Suppressor macrophage treated with lipopolysaccharide for 4 hours (primary cell): ENCODE results near the gene RRP1B.
A peak's percentile ranks its signal among the peaks of the same experiment; 100 is the strongest.
"Not testable (repeated sequence)": the region's sequence is repeated elsewhere in the genome, so short reads cannot be mapped to it uniquely, and the experiment has no call there.

Source experiments
- DNase-seq: peaks from one replicate; pipeline ENCODE4 v3.0.0-alpha.2; 2020

The RRP1B gene

DNA sequence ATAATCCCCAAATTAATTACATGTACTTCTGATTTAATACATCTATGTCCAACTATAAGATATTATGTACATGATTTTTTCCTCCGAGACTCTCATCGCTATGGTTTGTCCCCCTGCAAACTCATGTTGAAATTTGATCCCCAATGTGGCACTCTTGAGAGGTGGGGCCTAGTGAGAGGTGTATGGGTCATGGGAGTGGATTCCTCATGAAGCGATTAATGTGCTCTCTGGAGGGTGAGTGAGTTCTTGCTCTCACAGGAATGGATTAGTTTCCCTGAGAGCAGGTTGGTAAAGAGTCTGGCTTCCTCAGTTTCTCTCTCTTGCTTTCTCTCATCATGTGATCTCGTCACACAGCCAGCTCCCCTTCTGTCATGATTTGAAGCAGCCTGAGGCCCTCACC is 16.2 kb upstream of the RRP1B start:
- DNase-seq = no peak

DNA sequence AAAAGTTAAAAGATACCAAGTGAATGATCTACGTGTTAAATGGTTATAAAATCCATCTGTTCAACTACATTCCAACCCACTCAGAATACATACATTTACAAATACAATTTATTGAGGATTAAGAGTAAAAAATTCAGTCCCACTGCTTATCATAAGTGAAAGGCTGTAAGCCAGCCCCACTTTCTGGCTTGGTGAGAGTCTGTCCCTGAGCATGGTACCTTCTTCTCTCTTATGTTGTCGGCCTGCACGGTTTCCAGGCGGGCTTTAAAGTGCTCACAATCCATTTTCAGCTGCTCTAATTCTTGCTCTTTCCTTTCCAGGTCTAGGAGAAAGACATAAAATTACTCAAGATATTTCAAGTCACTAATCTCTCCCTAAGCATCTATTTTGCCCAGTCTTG is 15.3 kb upstream of the RRP1B start:
- DNase-seq = no peak

- peak; percentile 81 for DNase-seq
These were observed 14.8 kb upstream of the RRP1B start for GRCh38 chr21:43644609-43645008.

DNA sequence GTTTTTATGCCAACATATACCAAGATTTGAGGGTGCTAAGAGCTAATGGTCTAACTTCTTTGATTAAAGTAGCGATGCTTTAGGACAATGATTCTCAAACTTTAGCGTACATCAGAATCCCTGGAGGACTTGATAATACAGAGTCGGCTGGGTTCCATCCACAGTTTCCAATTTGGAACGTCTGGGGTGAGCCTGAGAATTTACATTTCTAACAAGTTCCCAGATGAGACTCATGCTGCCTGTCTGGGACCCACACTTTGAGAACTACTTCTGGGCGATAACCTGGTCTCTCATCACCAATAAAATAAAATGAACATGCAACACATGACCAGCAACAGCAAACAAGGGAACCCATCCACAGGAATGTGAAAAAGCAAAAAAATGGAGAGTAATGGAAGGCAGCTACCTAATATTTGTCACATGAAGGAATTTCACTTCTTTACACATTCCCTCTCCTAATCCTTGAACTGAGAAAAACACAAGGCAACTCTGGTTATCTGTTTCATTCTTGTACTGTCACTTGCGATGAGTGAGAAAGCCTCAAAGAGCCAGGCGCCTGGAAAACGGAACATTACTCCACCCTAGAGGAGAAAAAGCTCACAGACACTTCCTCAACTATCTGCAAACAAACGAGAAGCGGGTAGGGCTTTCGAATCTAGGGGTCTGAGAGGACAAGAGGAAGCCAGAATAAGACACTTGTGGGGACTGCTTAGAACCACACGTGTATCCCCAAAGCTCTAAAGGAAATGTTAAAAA is 14.0 kb upstream of the RRP1B start:
- peak; percentile 93 for DNase-seq

DNA sequence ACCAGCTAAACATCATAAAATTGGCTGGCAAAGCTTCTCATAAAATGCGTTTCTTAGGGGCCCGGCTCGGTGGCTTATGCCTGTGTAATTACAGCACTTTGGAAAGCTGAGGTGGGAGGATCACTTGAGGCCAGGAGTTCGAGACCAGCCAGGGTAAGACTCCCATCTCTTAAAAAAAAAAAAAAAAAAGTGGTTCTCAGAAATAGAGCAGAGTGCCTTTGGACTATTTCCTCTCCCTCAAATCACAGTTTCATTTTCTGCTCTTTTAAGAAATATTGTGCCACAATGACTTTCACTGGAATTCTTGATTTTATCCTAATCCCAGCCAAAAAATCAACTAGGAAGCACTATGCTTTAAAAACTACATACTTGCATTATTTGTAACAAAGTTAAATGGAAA is 13.4 kb upstream of the RRP1B start:
- DNase-seq = peak; percentile 36

DNA sequence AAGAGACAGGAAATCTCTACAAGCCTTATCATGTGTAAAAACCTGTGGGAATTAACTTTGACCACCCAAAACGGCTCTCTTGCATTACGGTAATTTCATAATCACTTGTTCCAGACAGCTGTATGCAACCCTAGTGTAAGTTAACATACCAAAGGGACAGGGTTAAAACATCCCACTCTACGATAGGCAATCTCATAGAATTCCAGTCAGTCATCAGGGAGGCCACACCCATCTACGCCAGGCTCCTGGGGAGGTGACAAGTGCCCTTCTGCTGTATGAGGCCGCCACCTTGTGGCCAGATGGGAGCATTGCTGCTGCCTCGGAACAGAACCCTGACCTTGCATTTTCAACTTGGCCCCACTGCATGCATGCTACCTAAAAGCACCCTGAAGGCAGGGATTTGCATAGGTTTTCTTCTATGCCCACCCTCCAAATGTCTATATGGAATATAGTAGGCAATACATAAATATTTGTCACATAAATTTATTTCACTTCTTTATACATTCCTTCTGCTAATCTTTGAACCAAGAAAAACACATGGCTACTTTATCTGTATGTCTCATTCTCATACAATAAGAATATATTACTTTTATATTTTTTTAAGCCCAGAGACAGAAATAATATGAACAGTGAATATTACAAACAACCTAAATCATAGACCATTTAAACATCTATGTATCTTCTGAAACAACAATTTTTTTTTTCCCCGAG is 12.7 kb upstream of the RRP1B start:
- DNase-seq = peak; percentile 94

- no peak for DNase-seq
These were observed 11.2 kb upstream of the RRP1B start for GRCh38 chr21:43648171-43648570.

GRCh38 chr21:43651926-43652325 is 7.4 kb upstream of the RRP1B start:
- DNase-seq = not testable (repeated sequence)

DNA sequence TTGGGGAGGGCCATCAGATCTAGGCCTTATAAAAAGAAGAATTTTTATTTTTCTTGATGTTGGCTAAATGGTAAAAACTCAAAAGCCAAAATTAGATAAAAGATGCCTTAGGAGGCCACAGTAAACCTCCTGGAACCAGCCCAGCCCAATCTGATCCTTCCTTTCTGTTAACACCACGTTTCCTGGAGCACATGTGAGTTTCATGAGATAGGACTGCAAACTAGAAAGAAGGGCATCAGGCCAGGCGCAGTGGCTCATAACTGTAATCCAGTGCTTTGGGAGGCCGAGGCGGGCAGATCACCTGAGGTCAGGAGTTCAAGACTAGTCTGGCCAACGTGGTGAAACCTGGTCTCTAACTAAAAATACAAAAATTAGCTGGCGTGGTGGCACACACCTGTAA is 6.7 kb upstream of the RRP1B start:
- DNase-seq = no peak

GRCh38 chr21:43653626-43654025 is 5.7 kb upstream of the RRP1B start:
- no peak for DNase-seq

- DNase-seq = no peak
These were observed 4.4 kb upstream of the RRP1B start for GRCh38 chr21:43654806-43655489.

- peak; percentile 32 for DNase-seq
These were observed 1.8 kb upstream of the RRP1B start for GRCh38 chr21:43657355-43658087.

DNA sequence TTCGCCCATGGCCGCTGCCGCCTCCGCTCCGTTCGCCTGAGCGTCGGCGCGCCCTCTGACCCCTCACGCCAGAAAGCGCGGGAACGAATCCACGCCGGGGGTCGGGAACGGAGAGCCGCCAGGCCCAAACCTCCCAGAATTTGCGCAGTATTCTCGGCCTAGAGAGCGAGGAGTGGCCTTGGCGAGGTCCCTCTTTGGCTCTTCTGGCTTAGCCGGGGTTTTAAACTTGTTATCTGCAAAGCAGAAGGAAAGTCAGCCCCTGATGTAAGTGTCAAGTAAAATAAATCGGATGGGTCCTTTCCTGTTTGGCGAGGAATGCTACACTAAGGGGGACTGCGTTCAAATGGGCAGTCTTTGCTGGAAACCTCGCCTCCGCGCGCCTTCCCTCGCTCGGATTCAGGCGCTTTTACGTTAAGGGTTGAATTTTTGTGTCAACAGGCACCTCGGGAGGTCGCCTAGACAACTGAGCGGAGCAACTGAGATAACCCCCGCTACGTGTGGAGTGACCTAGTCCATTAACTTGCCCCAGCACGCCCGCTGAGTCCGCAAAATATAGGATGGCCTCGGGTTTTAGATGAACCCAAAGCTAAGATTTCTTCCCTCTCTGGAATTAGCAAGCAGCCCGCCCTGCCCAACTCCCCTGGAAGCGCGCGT is 1.1 kb upstream of the RRP1B start:
- no peak for DNase-seq

- no peak for DNase-seq
These were observed 608 bp upstream of the RRP1B start for GRCh38 chr21:43658769-43659135.

DNA sequence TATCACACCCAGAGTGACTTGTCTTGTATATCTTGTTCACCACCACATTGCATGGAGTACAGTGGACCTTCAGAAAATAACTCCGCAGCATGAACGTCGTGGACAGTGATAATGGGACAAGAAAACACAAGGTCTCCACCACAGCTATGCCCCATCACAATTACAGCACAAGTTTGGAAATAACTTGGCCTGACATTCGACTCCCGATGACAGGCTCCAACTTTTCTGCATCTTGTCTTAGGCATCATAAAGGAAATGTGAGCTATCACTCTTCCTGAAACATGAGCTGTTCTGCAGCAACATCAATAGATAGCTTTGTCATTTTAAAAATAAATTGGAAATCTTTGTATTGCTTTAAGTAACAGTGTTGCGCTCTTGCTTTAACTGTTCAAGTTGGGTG is 2.9 kb downstream of the RRP1B start:
- DNase-seq = no peak

DNA sequence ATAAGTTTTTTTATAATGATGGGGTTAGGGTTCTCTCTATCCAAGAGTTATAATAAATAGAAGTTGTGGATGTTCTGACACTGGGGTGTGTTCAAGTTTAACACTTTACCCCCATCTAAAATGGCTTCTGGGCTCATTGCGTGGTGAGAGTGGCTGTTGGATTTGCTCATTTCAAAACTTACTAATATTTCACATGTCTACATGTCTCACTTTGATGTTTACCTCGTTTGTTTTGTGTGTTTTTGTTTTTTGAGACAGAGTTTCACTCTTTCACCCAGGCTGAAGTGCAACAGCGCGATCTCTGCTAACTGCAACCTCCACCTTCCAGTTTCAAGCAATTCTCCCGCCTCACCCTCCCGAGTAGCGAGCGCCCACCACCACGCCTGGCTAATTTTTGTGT is 3.7 kb downstream of the RRP1B start:
- DNase-seq = no peak

GRCh38 chr21:43664358-43664757 is 5.0 kb downstream of the RRP1B start:
- DNase-seq = no peak

DNA sequence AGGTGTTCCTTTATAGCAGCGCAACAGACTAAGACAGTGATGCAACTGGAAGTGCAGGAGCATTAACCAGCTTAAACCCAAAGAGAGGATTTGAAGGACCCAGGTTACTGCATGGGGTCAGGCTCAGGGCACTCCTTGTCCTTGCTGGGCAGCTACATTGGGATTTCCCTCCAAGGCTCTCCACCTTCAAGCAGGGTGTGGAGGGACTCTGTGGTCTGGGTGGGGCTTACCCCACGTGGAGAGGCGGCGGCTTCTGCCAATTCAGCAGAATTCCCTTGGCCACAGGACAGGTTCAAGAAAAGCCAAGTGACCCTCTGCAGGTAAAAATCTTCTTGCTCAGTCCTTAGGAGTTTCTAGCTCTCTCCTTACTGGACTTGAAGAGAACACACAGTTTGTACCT is 6.5 kb downstream of the RRP1B start:
- no peak for DNase-seq

DNA sequence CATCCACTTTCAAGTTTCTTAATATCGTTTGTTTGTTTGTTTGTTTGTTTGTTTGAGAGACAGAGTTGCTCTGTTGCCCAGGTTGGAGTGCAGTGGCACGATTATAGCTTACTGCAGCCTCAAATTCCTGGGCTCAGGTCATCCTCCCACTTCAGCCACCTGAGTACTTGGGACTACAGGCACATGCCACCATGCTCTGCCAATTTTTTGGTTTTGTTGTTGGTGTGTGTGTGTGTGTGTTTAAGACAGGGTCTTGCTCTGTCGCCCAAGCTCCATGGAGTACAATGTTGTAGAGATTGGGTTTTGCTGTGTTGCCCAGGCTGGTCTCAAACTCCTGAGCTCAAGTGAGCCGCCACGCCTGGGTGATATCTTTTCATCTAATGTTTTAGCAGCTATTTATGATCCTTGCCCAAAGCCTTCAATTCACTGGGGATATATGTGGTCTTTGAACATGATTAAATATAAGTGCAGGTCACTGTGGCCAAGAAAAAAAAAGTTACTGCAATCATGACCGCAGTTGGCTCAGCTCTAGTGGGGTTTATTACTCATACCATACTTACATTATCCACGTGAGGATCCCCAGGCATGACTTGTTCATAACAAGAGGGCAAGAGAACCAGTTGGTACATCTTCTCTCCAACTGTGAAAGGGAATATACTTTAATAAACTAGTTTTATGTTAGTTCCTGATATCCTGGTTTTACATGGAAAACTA is 8.0 kb downstream of the RRP1B start:
- peak; percentile 29 for DNase-seq

DNA sequence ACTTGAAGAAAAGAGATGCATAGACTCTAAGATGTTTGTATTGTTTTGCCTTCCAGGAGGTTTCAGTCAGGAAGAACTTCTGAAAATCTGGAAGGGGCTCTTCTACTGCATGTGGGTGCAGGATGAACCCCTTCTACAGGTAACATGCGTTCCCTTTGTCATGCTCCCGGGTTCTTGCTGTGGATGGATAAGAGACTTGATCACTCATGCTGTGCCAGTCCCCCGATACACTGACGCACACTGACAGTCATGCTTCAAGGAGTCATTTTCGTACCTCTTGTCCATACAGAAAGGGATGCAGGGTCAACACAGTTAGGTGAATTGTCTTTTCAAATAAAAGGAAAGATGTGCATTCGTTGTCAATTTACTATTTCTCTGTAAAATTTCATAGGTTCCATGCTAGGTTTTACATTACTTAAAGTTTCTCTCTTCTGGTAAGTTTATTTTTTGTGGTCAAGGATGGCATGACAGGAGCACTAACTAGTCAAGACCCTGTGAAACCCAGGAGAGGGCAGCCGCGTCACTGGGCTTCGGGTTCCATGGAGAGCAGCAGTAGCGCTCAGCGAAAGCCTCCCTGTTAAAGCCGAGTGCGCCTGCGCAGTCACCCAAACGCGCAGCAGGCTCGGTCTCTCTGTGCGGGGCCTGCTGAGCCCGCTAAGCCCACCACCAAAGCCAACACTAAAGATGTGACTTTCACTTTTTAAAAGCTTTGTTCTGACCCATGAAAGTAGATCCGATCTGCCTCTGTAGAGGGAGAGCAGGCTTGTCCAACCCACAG is 10.7 kb downstream of the RRP1B start:
- no peak for DNase-seq

DNA sequence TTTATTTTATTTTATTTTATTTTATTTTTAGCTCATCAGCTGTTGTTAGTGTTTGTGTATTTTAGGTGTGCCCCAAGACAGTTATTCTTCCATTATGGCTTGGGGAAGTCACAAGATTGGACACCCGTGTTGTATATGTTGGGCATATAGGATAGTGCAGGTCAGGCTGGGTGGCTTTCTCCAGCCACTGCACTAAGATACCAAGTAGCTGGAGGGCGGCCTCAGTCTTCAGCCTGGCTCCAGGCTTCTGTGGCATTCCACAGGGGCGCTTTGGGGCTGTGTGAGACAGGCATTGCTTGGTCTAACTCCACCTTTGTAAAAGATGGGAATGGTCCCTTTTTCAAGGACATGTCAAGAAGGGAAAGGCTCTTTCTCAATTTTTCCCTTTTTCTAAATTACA is 16.5 kb downstream of the RRP1B start:
- no peak for DNase-seq
